Measurements from ENCODE around the gene CCDC102A.

CCDC102A gene

GRCh38 chr16:57531635-57532265 is 4.6 kb downstream of the CCDC102A start:
- TF ChIP-seq CTCF (conservative IDR thresholded peaks at IDR 0.05; ENCODE audit: low read depth, low read length): no peak
- no peak for DNase-seq (ENCODE audit: low read depth)
- no peak overlapping the region for H3K4me3 ChIP-seq (ENCODE audit: low read length)

- no peak for TF ChIP-seq CTCF (conservative IDR thresholded peaks at IDR 0.05; ENCODE audit: low read depth, low read length)
- no peak overlapping the region for H3K4me3 ChIP-seq (ENCODE audit: low read length)
- DNase-seq (ENCODE audit: low read depth): no peak
Measured at GRCh38 chr16:57531253-57531575, 5.2 kb downstream of the CCDC102A start.

GRCh38 chr16:57530522-57531252 is 5.7 kb downstream of the CCDC102A start:
- no peak for DNase-seq (ENCODE audit: low read depth)
- no peak for TF ChIP-seq CTCF (conservative IDR thresholded peaks at IDR 0.05; ENCODE audit: low read depth, low read length)
- no peak overlapping the region for H3K4me3 ChIP-seq (ENCODE audit: low read length)

- no peak overlapping the region for H3K4me3 ChIP-seq (ENCODE audit: low read length)
- TF ChIP-seq CTCF (conservative IDR thresholded peaks at IDR 0.05; ENCODE audit: low read depth, low read length): no peak
- peak; percentile 23 for DNase-seq (ENCODE audit: low read depth)
Measured at GRCh38 chr16:57530104-57530521, 6.3 kb downstream of the CCDC102A start.

GRCh38 chr16:57529391-57530103 is 6.8 kb downstream of the CCDC102A start:
- TF ChIP-seq CTCF (conservative IDR thresholded peaks at IDR 0.05; ENCODE audit: low read depth, low read length): no peak
- H3K4me3 ChIP-seq (ENCODE audit: low read length): no peak overlapping the region
- no peak for DNase-seq (ENCODE audit: low read depth)

GRCh38 chr16:57528499-57529390 is 7.6 kb downstream of the CCDC102A start:
- H3K4me3 ChIP-seq (ENCODE audit: low read length): no peak overlapping the region
- DNase-seq (ENCODE audit: low read depth): no peak
- no peak for TF ChIP-seq CTCF (conservative IDR thresholded peaks at IDR 0.05; ENCODE audit: low read depth, low read length)
